Activated CD4-positive, alpha-beta T cell treated with anti-CD3 and anti-CD28 coated beads for 1 hour (primary cell): ENCODE data around the gene WWOX.
"Not testable (repeated sequence)": the region's sequence is repeated elsewhere in the genome, so short reads cannot be mapped to it uniquely, and the experiment has no call there.

Experiments
- DNase-seq: peaks from one replicate; pipeline ENCODE4 v3.0.0-alpha.2; 2020

The WWOX gene

DNA sequence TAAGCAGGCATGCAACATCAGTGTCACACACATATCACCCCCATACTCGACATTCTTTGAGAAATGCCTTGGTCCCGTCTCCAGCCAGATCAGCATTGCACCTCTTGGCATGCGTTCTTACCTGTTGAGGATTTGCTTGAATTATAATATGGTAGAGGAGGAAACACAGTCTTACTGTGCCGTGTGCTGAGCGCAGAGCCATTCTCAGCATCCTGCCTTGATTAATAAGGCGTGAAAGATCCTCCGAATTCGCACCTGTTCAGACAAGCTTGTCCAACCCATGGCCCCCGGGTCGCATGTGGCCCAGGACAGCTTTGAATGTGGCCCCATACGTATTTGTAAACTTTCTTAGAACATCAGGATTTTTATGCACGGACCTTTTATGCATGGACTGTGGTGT lies 408.1 kb downstream of the WWOX start:
- no peak for DNase-seq

DNA sequence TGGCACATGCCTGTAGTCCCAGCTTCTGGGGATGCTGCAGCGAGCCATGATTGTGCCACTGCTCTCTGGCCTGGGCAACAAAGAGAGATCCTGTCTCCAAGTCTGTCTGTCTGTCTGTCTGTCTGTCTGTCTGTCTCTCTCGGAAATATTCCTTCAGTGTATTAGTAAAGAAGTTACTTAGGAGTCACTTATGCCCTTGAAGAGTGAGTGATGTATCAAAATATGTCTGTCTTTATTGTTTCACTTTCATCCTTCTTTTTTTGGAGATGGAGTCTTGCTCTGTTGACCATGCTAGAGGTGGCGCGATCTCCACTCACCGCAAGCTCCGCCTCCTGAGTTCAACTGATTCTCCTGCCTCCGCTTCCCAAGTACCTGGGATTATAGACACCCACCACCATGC lies 410.5 kb downstream of the WWOX start:
- no peak for DNase-seq

DNA sequence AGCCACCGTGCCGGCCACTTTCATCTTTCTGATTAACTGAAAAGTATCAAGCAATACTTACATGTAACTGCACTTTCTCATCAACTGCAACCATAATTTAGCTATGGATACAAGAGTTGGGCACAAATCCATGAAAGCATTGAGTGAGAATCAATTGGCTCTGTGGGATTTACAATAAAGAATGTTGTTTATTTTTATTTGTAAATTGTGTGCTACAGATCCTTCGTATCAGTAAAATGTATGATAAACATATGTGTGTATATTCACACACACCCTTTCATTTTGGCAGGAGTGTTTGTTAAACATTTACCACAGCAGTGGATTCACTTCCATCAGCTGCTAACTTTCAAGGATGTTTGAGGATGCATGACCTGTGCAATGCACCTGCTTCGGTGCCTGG lies 411.0 kb downstream of the WWOX start:
- no peak for DNase-seq

DNA sequence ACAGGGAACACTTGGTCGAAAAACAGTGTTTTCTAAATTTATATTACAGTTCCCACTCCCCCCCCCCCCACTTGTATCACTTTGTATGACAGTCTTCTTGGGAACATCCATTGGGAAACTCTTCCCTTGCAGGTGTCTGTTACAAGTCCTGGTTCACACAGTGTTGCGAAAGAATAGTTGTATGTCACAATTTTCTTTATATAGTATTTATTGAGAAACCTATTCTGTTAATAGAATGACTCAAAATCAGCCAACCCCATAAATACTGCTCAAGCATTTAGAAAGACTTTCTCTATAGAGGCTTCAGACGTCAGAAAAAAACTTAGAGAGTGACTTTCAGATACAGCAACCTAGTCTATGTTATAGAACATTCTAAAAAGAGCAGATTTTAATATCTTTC lies 414.4 kb downstream of the WWOX start:
- no peak for DNase-seq

DNA sequence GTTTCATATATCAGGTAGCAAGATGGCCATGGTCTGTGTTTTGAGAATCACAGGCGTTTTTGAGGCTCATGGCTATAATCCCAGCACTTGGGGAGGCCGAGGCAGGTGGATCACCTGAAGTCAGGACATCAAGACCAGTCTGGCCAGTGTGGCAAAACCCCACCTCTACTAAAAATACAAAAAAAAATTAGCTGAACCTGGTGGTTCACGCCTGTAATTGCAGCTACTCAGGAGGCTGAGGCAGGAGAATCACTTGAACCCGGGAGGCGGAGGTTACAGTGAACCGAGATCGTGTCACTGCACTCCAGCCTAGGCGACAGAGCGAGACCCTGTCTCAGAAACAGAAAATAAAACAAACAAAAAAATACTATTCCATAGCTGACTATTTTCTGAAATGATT lies 415.4 kb downstream of the WWOX start:
- DNase-seq = not testable (repeated sequence)

DNA sequence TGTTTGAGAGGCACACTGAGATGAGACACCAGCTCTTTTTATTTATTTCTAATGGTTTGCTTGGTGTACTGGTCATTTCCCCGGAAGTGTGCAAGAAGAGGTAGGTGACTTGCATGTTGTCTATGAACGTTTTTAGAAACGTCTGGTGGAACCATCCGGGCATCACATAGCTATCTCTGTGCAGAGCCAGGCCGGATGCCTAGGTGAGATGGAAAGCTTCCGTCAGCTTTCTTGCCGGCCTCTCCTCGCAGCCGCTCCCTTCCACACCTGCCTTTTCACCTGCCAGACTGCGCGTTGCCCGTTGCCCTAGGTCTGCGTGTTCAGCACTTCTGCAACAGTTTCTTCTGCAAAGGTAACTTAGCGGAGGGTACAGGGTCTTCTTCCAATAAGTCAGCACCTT lies 416.0 kb downstream of the WWOX start:
- no peak for DNase-seq

DNA sequence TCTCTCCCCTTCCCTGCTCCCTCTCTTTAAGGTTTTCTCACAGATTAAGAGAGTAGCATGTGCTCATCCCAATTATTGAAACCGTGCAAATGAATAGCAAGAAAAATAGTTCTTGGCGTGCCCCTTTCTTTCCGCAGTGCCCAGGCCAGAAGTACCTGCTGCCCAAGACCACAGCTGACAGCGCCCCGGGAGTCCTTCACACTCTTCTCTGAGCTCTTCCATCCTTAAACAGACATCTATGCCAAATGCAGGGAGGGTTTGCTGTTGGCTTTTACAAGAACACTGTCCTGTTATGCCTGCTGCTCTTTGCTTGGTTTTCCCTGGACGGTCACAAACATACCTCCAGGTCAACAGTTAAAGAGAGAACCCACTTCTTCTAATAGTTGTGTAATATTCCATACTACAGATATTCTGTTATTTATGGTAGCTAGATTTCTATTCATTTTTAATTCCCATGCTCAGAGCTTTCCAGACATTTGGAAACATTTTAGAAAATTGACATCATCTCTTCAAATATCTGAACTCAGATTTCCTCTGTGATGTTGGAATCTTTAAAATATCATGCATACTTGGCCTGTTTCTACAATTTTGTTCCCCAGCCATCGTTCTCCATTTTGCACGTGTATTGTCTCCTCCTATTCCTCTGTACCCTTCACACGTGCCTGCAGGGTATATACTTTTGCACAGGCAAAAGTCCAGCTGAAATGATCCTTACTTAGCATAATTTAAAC lies 416.7 kb downstream of the WWOX start:
- no peak for DNase-seq

DNA sequence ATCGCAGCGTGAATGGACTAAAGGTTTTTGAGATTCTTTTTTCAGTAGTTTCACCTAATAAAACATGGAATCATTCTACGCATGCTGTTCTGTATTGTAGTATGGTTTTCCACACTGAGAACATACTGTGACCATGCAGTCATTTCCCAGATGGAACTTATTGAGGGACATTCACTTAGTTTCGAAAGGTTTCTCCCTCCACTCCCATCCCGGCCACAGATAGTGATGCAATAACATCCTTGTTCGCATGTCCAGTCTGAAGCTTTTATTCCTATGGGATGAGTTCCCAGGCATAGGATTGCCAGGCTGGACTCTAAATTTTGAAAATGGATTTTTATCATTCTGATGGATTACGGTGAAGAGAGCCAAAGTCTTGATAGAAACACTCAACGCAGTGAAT lies 420.4 kb downstream of the WWOX start:
- no peak for DNase-seq

DNA sequence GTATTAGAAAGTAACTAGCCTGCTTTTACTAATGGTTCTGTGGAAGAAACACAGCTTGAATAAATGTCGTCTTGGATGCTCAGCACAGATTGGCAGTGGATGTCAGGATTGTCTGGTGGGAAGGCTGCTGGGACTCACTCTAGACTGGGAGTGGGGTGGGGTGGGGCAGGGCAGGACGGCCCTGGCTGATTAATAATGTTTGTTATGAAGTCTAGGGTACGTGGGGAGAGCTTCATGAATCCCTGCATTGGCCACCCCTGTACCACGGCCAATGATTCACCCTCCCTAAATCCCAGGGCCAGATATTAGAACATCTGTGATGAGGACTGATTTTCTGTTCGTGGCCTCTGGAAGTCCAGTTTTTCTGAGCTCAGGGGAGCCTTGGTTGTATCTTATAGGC lies 421.0 kb downstream of the WWOX start:
- DNase-seq = no peak

DNA sequence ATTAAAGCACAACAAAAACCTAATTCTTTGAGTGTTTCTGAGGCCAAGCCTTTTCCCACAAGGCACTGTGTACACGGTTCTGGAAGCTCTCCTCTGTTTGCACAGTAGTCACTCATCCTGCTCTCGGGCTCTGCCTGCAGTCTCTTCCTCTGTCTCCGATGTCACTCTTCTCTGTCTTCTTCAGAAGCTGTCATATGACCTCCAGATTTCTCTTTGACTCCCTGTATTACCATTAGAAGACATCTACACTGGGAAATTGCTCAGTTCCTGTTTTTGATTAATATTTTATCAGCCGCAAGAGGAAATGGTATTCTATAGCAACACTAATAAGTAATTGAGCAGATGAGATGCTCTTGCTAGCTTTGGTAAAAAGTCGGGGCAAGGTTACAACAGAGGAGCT lies 422.9 kb downstream of the WWOX start:
- no peak for DNase-seq

DNA sequence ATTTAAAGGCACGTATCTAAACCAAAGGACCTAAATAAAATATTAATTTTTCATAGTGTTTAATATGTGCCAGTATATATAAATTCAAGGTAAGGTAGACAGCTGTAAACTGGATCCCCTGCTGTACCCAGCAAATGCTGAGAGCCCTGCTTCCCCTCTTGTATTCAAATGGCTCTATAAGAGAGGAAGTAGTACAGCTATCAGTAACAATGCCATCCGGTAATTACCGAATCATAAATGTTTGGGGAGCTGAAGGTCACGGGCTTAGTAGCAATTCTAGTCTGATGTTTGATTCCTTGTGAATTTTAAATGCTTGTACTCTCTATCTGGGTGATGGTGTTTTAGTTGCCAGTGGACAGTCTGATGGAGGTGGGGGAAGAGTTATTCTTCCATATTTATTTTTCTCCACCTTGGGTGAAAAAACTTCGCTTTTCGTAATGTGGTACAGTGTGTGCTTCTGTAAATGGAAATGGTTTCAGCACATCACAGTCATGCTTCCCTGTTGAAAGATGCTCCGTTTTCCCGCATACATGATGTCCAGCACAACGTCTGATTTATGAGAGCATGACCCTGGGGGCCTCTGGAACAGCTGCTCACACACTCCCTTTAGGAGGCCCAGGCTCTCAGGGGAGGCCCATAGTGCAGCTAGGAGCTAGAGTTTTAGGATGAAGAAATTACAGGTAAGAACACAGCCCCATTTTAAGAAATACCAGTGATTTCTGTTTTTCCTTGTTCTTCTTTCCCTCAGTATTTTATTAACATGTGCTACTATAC lies 423.9 kb downstream of the WWOX start:
- no peak for DNase-seq

DNA sequence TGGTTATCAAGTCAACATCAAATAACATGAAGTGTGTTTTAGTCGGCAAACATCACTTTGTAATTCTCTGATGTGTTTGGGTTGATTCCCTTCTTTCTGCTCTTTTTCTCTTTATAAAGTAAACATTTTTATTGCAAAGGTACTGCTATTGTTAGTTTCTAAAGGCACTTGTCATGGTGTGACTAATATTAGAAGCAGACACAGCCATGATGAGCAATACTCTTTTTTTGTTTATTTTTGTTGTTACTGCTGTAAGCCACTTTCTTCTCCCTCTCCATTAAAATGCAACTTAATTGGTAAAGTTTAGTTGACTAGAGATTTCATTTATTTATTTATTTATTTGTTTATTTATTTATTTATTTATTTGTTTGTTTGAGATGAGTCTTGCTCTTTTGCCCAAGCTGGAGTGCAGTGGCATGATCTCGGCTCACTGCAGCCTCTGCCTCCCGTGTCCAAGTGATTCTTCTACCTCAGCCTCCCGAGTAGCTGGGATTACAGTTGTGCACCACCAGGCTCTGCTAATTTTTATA lies 424.7 kb downstream of the WWOX start:
- DNase-seq = no peak

DNA sequence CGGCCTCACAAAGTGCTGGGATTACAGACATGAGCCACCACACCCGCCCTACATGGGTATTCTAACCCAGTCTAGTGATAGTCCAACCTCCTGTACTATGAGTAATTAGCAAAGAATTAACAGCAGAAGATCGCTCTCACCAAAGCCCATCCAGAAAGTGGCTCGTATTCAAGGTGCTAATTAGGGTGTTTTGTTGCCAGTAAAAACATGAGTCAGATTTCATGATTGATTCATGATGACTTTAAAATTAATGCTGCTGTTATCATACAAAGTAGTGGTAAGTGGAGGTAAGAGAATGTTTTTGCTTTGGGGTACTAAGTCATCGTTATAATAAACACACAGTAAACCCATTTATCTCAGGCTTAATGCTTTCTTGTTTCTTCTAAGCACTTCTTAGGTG lies 428.8 kb downstream of the WWOX start:
- no peak for DNase-seq

DNA sequence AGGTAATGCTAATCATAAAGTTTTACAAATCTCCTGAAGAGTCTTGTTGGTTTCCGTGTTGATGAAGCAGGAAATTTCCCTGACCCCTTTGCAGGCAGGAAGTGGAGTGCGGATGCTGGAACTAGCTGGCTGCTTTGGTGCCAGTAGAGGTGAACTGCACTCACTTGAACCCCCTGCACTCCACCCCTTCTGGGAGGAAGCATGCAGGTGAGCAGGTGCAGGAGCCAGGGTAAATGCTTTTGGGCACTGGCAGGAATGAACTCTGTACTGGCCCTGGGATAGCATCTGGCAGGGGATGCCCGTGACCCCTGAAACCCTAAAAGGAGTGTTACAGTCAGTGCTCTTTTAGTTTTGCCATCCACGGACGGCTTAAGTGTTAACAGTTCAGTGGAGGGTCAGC lies 430.4 kb downstream of the WWOX start:
- no peak for DNase-seq

DNA sequence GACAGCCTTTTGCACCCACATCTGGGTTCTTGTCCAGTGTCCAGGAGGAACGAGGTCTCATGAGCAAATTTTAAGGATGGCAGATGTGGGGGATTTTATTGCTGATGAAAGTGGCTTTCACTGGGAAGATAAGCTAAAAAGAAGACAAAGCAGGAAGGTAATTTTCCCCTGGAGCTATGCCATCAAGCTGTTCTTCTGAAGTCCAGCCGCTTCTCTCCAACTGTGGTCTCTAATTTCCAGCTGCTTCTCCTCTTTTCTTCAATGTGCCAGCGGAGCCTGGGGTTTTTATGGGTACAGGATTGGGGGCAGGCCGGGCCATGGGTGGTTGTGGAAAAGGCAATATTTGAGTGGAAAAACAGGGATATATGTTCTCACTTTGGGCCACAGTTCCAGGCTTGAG lies 430.8 kb downstream of the WWOX start:
- DNase-seq = no peak

DNA sequence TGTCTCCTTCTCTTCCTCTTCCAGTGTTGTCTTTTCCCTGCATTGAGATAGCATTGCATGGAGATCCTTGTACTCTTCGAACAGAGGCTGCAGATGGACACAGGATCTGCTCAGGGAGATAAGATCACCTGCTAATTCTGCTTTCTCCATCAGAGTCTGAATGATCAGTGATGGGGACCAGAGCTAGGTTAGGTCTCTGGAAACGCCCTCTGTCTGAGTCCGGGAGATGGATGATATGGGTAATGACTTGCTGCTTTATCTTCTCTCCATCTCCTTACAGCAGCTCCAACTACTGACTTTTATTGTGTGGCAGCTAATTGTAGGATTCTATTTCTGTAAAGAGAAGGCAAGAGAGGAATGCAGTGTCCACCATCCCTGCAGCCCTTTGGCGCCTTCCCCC lies 435.6 kb downstream of the WWOX start:
- DNase-seq = no peak

DNA sequence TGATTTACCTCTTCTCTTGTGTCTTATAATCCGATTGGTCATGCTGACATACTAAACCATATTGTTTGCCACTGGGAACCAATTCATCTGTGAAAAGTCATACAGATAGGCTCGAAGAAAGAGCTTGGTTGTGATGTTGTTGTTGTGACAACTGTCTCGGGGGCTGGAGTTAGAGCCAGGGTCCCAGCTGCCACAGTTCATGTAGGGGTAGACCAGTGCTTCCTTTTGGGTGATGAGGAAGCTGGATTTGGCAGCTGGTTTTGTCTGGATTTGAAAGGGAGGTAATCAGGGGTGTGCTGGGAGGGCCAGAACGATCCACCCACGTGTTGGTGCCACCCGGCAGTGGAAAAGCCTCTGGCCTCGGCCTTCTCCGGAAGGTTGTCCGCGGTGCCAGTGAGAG lies 438.1 kb downstream of the WWOX start:
- DNase-seq = no peak

DNA sequence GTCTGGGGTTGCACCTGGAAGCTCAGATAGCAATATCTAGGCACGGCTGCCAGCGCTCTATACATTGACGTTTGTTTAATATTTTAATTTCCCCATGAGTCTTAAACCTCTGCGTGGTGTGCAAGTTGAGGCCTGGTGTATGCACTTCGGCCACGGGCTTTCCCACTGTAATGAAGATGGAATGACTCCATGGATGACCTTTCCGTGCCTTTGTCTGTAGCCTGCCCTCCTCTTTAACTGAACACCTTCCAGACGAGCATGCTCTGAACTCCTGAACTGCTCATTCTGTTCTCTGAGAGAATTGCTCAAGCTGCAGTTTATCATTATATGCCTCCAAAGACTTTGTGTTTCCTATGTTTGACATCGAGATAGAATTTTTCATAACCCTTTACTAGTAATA lies 438.8 kb downstream of the WWOX start:
- DNase-seq = no peak

DNA sequence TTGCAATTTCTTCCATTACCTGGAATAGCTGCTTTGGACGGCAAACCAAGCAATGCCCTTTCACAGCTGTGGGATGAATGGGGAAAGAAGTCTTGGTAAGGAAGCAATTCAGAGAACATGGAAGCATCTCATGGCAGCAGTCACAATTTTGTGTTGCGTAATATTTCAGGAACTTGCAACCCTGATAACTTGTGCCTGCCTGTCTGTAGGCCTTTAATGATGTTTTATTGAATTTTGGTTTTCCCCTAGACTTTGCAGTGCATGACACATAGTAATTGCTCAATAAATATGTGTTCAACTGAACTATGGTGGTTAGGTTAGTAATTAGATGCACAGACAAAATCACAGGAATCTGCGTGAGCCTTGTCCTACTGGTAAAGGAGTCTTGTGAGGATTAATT lies 439.5 kb downstream of the WWOX start:
- DNase-seq = no peak

DNA sequence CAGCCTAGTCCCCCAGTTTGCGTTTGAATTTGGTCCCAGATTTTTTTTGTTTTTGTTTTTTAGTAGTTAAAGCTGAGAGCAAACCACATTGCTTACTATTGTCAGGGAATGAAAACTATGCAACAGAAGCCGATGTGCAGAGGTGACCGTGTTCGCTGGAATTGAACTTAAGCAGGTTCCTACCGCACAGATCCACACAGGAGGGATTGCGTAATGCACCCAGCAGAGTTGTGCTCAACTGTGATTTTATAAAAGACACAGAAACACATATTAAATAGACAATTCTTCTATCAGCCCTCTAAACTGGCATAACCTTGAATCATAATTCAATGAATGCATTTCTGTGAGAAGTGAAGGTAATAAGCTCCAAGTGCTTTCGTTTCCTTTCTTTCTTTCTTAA lies 443.0 kb downstream of the WWOX start:
- no peak for DNase-seq

DNA sequence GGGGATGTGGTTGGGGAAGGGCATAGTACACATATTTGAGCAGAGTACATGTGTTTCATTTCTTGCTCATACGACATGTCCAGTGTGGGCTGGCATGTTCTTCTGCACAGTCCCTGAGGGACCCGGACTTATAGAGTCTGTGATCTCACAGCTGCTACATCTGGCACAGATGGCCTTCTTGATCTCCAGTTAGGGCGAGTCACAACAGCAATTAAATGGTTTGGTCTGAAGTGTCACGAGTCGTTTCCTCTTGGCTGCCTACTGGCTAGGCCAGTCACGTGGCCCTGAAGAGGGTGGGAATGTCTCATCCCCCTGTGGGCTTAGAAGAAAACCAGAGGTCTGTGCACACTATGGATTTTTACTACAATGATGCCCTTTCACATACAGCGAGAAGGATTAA lies 443.6 kb downstream of the WWOX start:
- no peak for DNase-seq

DNA sequence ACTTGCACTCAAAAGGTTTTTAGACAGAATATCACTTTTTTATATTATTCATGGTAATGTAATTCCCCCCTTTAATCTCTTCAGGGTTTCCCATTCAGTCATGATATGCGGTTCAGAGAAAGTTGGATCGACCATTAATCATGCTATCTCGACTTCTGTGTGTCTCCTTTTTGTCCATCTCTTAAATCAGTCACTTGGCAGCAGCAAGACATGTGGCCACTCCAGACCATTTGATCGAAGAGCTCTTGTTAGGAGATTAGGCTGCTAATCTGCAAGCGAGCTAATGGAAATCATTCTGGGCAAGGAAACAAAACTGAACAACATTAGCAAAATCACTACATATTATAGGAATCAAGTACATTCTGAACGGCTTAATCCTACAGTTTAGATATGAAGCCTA lies 449.9 kb downstream of the WWOX start:
- DNase-seq = no peak

DNA sequence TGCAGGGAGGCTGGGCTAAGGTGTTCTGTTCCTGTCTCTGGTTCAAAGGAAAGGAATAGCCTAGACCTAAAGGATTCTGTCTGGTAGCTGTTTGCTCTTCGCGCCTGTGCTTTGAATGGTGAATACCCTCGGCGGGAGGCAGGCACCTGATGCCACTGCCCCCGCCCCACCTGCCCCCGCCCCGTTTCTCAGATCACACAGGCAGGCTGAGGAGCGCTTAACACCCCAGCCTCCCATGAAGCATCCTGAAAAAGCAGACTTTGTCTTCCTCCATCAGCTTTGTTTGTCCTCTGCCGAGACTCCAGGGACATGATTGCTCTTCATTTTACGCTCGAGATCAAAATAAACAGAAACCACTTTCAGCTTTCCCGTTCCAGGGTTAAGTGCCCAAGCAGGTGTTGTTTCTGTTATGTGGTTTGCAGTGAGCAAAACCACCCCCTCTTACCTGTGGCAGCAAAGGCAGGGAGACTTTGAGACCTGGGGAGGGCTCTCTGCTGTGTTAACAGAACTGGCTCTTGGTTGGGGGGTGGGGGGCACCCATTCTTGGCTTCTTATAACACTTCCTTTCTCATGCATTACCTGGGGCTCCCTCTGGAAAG lies 452.1 kb downstream of the WWOX start:
- DNase-seq = no peak

DNA sequence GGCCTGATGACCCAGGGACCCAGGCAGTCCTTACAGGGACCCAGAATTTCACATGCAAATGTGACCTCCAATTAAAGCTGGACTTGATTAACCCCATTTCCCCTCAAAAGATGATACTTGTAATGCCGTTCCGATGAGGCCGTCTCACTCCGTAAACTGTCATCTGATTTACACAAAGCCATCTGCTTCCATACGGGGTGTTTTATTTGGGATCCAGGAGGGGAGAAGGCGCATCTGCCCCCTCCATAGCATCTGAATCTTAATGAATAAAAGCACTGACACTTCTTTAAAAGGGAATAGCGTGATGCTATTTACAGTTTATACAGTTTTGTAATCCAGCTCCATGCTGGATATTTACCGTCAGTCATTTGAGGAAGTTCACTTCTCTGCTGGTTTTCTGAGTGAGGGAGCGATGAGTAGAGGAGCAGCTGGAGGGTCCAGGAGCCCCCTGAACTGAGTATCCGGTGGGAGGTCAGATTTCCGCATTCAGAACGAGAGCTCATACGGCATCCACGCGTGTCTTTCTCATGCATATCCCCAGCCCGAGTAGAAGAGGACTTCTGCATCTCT lies 452.7 kb downstream of the WWOX start:
- no peak for DNase-seq
